ENCODE data around the gene RNF180.
"Not testable (repeated sequence)": the region's sequence is repeated elsewhere in the genome, so short reads cannot be mapped to it uniquely, and the experiment has no call there.

The RNF180 gene

DNA sequence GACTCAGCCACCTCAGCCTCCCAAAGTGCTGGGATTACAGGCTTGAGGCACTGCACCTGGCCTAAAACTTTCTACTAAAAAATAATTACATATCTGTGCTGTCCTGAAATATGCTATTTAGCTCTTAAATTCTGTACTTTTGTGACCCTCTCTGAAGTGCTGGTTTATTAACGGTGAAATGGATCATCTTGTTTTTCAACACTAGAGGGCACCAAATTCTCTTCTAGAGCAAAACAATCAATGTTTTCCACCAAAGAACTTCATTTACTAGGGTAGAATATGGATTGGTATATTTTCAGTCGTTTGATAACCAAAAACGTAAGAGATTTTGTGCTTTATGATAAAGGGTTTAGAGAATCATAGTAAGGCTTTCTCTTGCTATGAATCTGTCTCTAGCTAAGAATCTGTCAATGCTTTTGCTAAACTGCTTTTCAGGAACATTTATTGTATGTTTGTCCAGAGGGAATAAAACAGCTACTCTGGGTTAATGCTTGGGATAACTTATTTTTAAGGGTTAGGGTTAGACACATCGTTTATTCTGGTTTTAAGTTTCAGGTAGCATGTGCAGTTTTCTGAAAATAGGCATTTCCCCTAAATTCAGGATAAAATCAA is 63.6 kb downstream of the RNF180 start:
- in situ Hi-C loops (cut with MboI; ENCODE audit: low pct_unique_long_range_greater_than_20kb, low sequenced_read_pairs, unreplicated experiment) = loop anchor here (25.0 kb wide), 1 partner anchor 383 kb away; no protein-coding TSS in a partner anchor
- TF ChIP-seq, protein P1, sequence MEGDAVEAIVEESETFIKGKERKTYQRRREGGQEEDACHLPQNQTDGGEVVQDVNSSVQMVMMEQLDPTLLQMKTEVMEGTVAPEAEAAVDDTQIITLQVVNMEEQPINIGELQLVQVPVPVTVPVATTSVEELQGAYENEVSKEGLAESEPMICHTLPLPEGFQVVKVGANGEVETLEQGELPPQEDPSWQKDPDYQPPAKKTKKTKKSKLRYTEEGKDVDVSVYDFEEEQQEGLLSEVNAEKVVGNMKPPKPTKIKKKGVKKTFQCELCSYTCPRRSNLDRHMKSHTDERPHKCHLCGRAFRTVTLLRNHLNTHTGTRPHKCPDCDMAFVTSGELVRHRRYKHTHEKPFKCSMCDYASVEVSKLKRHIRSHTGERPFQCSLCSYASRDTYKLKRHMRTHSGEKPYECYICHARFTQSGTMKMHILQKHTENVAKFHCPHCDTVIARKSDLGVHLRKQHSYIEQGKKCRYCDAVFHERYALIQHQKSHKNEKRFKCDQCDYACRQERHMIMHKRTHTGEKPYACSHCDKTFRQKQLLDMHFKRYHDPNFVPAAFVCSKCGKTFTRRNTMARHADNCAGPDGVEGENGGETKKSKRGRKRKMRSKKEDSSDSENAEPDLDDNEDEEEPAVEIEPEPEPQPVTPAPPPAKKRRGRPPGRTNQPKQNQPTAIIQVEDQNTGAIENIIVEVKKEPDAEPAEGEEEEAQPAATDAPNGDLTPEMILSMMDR (IDR thresholded peaks at IDR 0.05; ENCODE audit: extremely low read depth, insufficient read depth, missing control alignments) = peak; percentile 61
- peak; percentile 74 for DNase-seq (ENCODE audit: low spot score)

DNA sequence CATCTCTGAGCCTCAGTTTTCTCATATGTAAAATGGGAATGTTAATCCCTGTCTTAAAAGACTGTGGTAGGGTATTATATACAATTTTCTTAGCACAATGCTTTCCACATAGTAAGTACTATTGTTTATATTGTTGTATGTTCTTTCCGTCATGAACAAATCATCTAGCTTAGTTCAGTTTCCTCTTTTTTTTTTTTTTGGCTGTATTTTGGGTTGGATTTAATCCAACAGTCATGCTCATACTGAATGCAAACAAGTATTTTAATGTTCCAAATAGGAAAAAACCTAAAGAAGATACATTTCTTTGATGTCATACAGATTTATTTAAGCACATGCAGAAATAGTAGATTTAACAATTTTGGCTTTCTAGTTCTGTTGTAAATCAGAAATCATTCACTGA is 95.1 kb downstream of the RNF180 start:
- TF ChIP-seq, protein P1 (IDR thresholded peaks at IDR 0.05; ENCODE audit: extremely low read depth, insufficient read depth, missing control alignments) = no peak
- no peak for DNase-seq (ENCODE audit: low spot score)
- in situ Hi-C loops (cut with MboI; ENCODE audit: low pct_unique_long_range_greater_than_20kb, low sequenced_read_pairs, unreplicated experiment) = no loop called here

GRCh38 chr5:64269164-64269563 is 103.5 kb downstream of the RNF180 start:
- in situ Hi-C loops (cut with MboI; ENCODE audit: low pct_unique_long_range_greater_than_20kb, low sequenced_read_pairs, unreplicated experiment) = no loop called here
- TF ChIP-seq, protein P1 (IDR thresholded peaks at IDR 0.05; ENCODE audit: extremely low read depth, insufficient read depth, missing control alignments) = no peak
- DNase-seq (ENCODE audit: low spot score) = no peak

- in situ Hi-C loops (cut with MboI; ENCODE audit: low pct_unique_long_range_greater_than_20kb, low sequenced_read_pairs, unreplicated experiment) = no loop called here
- no peak for DNase-seq (ENCODE audit: low spot score)
- TF ChIP-seq, protein P1 (IDR thresholded peaks at IDR 0.05; ENCODE audit: extremely low read depth, insufficient read depth, missing control alignments) = no peak
These were observed 107.6 kb downstream of the RNF180 start for GRCh38 chr5:64273276-64273675.

DNA sequence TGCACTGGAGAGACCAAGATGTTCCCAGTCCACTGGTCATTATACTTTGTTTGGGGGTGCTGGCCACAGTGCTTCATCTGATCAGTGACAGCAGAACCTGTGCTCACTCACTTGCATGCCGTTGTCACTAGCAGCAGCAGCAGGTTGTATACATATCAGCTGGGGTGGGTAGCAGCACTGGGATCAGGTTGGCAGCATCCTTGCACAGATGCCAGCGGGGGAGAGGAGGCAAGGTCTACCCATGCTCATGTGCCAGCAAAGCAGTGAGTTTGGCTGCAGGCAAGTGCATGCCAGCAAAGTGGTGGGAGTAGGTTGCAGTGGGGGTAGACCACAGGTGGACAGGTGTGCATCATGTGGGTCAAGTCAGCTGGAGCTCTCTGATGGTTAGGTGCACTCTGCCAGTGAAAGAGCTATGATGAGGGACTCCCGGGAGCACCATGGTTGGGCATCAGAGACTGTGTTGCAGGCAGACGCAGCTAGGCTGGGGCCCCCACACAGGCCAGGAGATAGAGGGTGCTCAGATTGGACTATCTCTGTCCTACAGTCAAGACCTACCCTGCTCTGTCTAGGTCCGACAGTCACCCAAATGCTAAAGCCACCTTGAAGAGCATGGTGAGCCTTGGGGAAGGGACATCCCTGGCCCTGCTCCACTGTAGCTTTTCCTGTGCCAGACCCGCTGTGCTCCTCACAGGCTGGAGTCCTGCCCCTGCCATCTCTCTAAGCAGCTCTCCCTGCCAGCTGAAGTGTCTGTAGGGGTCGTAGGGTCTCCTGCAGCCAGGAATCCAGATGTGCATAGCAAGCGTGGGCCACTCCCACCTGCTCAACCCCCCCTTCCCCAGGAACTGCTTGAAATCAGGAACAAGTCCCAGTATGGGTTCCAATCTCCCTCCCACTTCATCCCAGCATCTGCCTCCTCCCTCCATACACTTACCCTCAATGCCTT is 119.8 kb downstream of the RNF180 start:
- no peak for DNase-seq (ENCODE audit: low spot score)
- in situ Hi-C loops (cut with MboI; ENCODE audit: low pct_unique_long_range_greater_than_20kb, low sequenced_read_pairs, unreplicated experiment) = no loop called here
- TF ChIP-seq, protein P1 (IDR thresholded peaks at IDR 0.05; ENCODE audit: extremely low read depth, insufficient read depth, missing control alignments) = no peak

- TF ChIP-seq, protein P1 (IDR thresholded peaks at IDR 0.05; ENCODE audit: extremely low read depth, insufficient read depth, missing control alignments) = no peak
- no peak for DNase-seq (ENCODE audit: low spot score)
- in situ Hi-C loops (cut with MboI; ENCODE audit: low pct_unique_long_range_greater_than_20kb, low sequenced_read_pairs, unreplicated experiment) = no loop called here
These were observed 120.7 kb downstream of the RNF180 start for GRCh38 chr5:64286381-64286780.

DNA sequence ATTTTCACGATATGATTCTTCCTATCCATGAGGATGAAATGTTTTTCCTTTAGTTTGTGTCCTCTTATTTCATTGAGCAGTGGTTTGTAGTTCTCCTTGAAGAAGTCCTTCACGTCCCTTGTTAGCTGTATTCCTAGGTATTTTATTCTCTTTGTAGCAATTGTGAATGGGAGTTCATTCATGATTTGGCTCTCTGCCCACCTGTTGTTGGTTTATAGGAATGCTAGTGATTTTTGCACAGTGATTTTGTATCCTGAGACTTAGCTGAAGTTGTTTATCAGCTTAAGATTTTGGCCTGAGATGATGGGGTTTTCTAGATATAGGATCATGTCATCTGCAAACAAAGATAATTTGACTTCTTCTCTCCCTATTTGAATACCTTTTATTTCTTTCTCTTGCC is 122.9 kb downstream of the RNF180 start:
- DNase-seq (ENCODE audit: low spot score); in situ Hi-C loops (cut with MboI; ENCODE audit: low pct_unique_long_range_greater_than_20kb, low sequenced_read_pairs, unreplicated experiment): not testable (repeated sequence)

Measured in GM13977 (cell line).